HL-60 (cell line): ENCODE results near the gene COL25A1.

Experiments
- DNase-seq, 2 experiments: peaks; one replicate each; pipeline ENCODE4 v3.0.0-alpha.2; 2010 to 2020; ENCODE audit warnings: low read depth in 1 of 2, low spot score in 1 of 2
- H3K27ac ChIP-seq: fragments of 250-450 bp; sonication (Bioruptor Pico); replicated peaks from 2 replicates; pipeline ENCODE4 v1.5.1; 2020; ENCODE audit warnings: mild to moderate bottlenecking, moderate library complexity
- H3K27me3 ChIP-seq: fragments of 250-450 bp; sonication (Bioruptor Pico); 2 replicates; pipeline ENCODE4 v1.5.1; 2021; ENCODE audit warnings: mild to moderate bottlenecking, moderate library complexity; ENCODE audit not compliant: insufficient read depth, poor library complexity, severe bottlenecking
- H3K4me3 ChIP-seq: replicated peaks from 2 replicates; pipeline ENCODE4 v1.5.1; 2011; ENCODE audit warnings: mild to moderate bottlenecking, control low read depth, low read length; ENCODE audit not compliant: insufficient read depth
- CTCF ChIP-seq: IDR thresholded peaks from one replicate; pipeline ENCODE4 v1.5.1; 2011; ENCODE audit warnings: low read length, control low read depth, inconsistent platforms; ENCODE audit not compliant: insufficient read depth
- GABPA ChIP-seq: IDR thresholded peaks from 2 replicates; pipeline ENCODE4 v1.6.1; 2012; ENCODE audit warnings: low read depth
- POLR2AphosphoS5 ChIP-seq: IDR thresholded peaks from 2 replicates; pipeline ENCODE4 v1.6.1; 2012; ENCODE audit warnings: low read depth
- REST ChIP-seq: IDR thresholded peaks from 2 replicates; pipeline ENCODE4 v1.6.1; 2012; ENCODE audit warnings: low read depth; ENCODE audit not compliant: insufficient replicate concordance
- SPI1 ChIP-seq: IDR thresholded peaks from 2 replicates; pipeline ENCODE4 v1.6.1; 2012; ENCODE audit warnings: low read depth, mild to moderate bottlenecking, borderline replicate concordance

Gene COL25A1

DNA sequence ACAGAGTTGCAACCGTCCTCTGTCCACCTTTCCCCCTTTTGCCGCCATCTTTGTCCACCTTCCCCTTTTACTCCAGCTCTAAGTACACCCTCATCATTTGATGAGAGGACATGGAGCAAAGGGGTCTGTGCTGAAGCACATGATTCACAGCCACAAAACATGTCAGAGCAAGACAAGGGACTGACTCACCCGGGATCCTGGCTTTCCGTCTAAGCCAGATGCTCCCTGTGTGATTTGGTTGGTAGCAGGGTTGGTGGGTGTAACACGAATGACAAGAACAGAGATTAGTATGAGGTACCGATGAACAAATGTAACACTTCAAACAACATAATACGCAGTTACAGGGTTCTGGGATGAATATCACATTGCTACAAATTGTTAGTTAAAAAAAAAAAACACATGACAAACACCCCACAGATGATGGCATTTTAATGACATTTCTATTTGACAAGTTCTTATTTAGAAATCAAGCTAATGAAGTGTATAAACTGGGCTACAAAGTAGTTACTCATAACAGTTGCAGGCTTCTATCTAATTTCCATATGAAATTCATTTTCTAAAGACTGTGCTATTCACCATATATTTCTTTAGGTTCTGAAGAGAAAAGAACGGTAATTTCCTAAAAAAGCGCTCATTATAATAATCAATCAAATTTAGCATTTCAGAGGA, 468.2 kb downstream of the COL25A1 start:
- TF ChIP-seq REST, result no peak
- TF ChIP-seq GABPA, result no peak
- no peak for TF ChIP-seq POLR2AphosphoS5
- no peak for TF ChIP-seq SPI1
- no peak for TF ChIP-seq CTCF
- Histone ChIP-seq H3K4me3 (no peak overlapping the region), H3K27me3 (peaks cover 8% of the 10 kb centered on the region), H3K27ac (no peak overlapping the region)
- no peak for DNase-seq

DNA sequence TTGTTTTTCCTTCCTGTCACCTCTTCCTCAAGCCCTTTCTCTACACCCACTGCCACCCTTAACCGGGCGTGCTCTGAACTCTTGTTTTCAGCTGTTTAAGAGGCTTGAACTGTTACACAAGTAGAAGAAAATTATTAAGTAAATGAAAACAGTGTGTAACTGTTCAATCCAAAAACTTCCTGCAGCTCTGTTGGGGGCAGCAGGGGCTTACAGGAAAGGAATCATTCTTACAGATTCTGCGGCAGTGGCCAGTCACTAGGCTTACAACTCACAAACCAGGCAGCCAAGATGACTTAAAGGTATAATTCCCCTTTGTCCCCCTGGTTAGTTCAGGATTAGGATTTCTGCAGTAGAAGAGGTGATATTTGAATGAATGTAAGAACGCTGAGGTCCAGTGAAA, 469.4 kb downstream of the COL25A1 start:
- TF ChIP-seq CTCF, result no peak
- TF ChIP-seq SPI1, result no peak
- TF ChIP-seq GABPA, result no peak
- TF ChIP-seq POLR2AphosphoS5, result no peak
- no peak for TF ChIP-seq REST
- H3K27me3 ChIP-seq, result peaks cover 8% of the 10 kb centered on the region
- H3K4me3 ChIP-seq, result no peak overlapping the region
- H3K27ac ChIP-seq, result no peak overlapping the region
- no peak for DNase-seq

DNA sequence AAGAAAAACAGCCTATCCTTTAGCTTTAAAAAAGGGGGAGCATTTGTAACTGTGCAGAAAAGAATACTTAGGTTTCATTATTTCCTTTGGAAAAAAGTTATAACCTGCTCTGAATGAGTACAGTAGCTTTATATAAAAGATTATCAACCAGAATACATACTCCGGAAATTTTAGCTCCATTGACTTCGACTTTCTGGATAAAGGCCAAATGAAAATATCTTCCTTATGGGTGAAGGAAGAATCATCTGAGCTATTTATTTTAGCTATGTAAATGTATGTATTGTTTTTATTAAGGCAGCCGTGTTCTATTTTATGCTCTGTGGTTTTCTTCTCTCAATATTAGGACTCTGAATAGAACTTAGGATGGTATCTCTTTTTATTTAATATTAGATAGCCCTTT, 470.6 kb downstream of the COL25A1 start:
- TF ChIP-seq REST (no peak), POLR2AphosphoS5 (no peak), GABPA (no peak), CTCF (no peak), SPI1 (no peak)
- no peak overlapping the region for H3K4me3 ChIP-seq
- peaks cover 8% of the 10 kb centered on the region for H3K27me3 ChIP-seq
- H3K27ac ChIP-seq, result no peak overlapping the region
- DNase-seq, result no peak
